HL-60 (cell line): ENCODE data around the gene CFAP161.

ENCODE experiments used
- GABPA ChIP-seq: IDR thresholded peaks from 2 replicates; pipeline ENCODE4 v1.6.1; 2012; ENCODE audit warnings: low read depth
- SPI1 ChIP-seq: IDR thresholded peaks from 2 replicates; pipeline ENCODE4 v1.6.1; 2012; ENCODE audit warnings: low read depth, mild to moderate bottlenecking, borderline replicate concordance
- TF ChIP-seq, protein P1 (sequence below): IDR thresholded peaks from one replicate; pipeline ENCODE4 v1.5.1; 2011; ENCODE audit warnings: low read length, control low read depth, inconsistent platforms; ENCODE audit not compliant: insufficient read depth
- TF ChIP-seq, protein P2 (sequence below): IDR thresholded peaks from 2 replicates; pipeline ENCODE4 v1.6.1; 2012; ENCODE audit warnings: low read depth; ENCODE audit not compliant: insufficient replicate concordance

DNA sequence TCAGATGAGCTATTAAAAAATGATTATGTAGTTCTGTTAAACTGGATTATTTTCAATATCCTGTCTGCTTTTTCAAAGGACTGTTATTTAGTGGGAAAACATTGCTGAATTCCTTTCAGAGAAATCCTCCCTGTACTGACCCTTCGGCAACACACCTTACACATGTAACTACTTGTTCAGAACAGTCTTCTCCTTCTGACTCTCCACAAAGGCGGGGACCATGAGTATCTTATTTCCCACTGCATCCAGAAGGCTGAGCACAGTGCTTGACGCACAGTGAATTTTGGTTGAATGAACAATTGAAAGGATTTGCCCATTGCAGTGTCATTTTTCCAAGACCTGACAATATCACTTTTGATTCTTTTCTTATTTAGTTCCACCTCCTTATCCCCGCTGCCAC, 23.1 kb upstream of the CFAP161 start:
- TF ChIP-seq, protein P1, sequence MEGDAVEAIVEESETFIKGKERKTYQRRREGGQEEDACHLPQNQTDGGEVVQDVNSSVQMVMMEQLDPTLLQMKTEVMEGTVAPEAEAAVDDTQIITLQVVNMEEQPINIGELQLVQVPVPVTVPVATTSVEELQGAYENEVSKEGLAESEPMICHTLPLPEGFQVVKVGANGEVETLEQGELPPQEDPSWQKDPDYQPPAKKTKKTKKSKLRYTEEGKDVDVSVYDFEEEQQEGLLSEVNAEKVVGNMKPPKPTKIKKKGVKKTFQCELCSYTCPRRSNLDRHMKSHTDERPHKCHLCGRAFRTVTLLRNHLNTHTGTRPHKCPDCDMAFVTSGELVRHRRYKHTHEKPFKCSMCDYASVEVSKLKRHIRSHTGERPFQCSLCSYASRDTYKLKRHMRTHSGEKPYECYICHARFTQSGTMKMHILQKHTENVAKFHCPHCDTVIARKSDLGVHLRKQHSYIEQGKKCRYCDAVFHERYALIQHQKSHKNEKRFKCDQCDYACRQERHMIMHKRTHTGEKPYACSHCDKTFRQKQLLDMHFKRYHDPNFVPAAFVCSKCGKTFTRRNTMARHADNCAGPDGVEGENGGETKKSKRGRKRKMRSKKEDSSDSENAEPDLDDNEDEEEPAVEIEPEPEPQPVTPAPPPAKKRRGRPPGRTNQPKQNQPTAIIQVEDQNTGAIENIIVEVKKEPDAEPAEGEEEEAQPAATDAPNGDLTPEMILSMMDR = no peak
- TF ChIP-seq SPI1 (no peak), GABPA (no peak)
- TF ChIP-seq, protein P2, sequence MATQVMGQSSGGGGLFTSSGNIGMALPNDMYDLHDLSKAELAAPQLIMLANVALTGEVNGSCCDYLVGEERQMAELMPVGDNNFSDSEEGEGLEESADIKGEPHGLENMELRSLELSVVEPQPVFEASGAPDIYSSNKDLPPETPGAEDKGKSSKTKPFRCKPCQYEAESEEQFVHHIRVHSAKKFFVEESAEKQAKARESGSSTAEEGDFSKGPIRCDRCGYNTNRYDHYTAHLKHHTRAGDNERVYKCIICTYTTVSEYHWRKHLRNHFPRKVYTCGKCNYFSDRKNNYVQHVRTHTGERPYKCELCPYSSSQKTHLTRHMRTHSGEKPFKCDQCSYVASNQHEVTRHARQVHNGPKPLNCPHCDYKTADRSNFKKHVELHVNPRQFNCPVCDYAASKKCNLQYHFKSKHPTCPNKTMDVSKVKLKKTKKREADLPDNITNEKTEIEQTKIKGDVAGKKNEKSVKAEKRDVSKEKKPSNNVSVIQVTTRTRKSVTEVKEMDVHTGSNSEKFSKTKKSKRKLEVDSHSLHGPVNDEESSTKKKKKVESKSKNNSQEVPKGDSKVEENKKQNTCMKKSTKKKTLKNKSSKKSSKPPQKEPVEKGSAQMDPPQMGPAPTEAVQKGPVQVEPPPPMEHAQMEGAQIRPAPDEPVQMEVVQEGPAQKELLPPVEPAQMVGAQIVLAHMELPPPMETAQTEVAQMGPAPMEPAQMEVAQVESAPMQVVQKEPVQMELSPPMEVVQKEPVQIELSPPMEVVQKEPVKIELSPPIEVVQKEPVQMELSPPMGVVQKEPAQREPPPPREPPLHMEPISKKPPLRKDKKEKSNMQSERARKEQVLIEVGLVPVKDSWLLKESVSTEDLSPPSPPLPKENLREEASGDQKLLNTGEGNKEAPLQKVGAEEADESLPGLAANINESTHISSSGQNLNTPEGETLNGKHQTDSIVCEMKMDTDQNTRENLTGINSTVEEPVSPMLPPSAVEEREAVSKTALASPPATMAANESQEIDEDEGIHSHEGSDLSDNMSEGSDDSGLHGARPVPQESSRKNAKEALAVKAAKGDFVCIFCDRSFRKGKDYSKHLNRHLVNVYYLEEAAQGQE = no peak
